Measurements from ENCODE around the gene TSFM.

TSFM gene

DNA sequence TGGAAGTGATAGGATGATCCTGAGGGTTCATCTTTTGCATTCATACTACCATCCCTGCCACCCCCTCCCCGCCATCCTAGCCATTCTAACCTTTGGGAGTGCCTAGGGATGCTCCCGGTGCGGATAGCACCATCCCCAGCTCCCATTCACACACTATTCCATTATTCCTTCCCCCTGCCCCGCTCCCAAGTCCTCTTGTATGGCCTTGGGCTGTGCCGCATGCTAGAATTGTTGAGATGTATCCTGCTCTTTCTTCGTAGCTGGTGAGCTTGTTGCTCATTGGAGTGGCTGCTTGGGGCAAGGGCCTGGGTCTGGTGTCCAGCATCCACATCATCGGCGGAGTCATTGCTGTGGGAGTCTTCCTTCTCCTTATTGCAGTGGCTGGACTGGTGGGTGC, 37.1 kb upstream of the TSFM start:
- DNase-seq (ENCODE audit: low spot score), result no peak

DNA sequence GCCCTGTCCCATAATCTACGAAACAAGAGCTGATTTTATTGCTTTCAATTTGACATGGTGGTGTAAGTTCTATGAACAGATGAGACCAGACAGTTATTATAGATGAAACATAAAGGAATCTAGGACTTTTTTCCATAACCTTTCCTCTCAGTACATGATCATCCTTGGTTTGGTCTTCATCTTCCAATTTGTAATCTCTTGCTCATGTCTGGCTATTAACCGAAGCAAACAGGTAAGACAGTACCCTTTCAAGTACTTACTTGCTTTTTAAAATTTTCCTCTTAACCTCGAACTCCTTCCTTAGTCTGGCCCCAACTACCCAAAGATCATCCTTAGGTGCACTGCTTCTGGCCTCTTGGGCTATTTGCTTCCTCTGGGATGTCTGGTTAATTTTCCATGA, 36.6 kb upstream of the TSFM start:
- DNase-seq (ENCODE audit: low spot score), result no peak

DNA sequence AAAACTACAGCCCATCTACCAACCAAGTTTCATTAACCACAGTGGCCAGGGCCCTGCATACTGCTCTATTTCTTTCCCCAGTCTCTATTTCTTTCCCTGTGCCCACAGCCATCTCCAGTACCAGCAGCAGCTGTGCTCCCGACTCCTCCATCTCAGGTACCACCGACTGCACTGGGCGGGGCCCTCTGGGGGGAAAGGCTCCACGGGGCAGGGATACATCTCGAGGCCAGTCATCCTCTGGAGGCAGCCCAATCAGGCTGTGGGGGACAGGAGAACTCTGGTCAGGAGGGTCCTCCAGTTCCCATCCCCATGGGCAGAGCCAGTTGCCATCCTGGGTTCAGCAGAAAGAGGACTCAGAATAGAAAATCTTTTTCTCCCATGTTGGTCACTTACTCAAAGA, 33.5 kb upstream of the TSFM start:
- DNase-seq (ENCODE audit: low spot score), result no peak

DNA sequence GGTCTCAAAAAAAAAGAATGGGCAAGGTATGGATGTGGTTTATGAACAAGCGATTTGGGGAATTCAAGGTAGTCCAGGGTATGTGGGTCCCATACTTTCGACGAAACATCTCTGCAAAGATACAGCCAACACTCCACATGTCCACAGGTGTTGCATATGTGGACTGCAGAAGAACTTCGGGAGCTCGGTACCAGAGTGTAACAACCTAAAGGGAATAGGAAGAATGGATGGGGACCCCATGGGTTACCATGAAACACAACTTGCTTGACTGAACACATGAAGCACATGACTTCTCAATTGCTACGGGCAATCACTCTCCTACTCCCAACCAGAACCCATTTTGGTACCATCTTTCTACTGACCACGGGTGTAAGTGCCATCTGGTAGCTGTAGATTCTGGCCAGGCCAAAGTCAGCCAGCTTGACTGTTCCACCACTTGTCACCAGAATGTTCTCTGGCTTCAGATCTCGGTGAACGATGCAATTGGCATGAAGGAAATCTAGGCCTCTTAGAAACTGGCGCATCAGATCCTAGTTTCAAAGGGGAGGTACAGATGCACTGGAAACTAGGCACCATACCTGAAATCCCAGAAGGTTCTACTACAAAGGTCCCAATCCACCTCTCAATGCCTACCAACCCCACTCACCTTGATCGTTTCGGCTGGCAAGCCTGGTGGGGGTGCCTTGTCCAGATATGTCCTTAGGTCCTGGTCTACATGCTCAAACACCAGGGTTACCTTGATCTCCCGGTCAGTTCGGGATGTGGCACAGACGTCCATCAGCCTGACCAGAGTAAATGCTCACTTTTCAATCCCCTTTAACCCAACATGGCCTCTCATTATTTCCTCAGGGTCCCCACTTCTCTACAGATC, 31.8 kb upstream of the TSFM start:
- DNase-seq (ENCODE audit: low spot score), result no peak

DNA sequence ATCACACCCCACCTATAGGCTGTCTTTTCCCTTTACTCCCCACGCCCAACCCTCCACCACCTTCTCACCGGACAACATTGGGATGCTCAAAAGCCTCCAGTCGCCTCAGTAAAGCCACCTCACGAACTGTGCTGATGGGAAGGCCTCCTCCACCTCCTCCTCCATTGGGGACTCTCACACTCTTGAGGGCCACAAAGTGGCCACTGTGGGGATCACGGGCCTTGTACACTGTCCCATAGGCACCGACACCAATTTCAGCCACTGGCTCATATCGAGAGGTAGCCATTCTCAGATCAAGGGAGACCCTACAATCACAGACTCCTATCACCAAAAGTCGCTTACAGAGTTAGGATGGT, 31.2 kb upstream of the TSFM start:
- DNase-seq (ENCODE audit: low spot score), result no peak

DNA sequence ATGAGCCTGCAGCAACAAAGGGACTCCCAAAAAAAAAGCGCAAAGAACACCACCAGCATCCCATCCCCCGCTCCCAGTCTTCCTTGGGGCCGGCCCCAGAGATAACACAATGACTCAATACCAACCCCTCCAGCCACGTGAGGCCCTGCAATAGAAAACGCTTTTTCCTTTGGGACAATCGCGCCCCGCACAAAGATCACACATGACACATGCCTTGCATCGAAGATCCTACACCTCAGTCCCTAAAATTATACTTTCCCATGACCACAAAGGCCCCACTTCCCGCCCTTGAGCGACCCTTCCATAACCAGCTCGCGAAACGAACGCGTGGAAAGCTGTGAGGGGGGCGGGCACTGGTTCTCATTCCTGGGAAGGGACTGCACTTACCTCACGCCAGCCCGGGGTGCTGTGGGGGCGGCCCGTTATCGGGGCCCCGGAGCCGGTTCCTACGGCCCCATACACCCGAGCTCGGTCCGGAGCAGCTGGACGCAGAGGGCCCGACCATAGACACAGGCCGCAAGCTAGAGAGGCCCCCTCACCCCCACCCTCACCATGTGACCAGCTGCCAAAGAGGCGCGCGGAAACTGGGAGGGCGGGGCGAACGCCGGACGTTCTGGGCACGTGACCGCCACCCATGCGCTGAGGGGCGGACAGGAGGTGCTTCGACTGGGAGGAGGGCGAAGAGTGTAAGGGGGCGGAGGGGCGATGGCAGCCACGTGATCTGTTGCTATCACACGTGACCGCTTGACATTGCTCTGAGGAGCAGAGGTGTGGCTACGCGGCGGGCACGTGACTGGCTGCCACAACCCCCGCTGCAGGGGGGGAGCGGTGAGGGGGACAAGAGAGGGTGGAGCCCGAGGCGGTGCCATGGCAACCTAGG, 30.6 kb upstream of the TSFM start, which contains the start of gene CDK4:
CDK4 (minus strand) TSS at position 523 of the 880 bp plus-strand sequence. CDS start 593 bp downstream, outside the sequence.
- peak; percentile 100 for DNase-seq (ENCODE audit: low spot score)

DNA sequence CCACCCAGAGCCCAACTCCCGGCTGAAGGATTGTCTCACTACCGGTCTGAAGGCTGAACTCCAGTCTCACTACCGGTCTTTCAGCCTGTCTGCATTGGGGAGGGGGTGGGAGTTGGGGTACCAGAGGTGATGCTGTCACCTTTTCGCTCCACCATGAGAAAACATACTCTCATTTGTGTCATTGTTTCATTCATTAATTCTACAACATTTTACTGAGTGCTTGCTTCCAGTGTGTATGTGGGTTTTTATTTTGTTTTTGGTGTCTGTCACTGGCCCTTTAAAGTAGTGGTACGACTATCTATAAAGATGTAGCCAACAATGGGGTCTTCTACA, 30.0 kb upstream of the TSFM start:
- no peak for DNase-seq (ENCODE audit: low spot score)

DNA sequence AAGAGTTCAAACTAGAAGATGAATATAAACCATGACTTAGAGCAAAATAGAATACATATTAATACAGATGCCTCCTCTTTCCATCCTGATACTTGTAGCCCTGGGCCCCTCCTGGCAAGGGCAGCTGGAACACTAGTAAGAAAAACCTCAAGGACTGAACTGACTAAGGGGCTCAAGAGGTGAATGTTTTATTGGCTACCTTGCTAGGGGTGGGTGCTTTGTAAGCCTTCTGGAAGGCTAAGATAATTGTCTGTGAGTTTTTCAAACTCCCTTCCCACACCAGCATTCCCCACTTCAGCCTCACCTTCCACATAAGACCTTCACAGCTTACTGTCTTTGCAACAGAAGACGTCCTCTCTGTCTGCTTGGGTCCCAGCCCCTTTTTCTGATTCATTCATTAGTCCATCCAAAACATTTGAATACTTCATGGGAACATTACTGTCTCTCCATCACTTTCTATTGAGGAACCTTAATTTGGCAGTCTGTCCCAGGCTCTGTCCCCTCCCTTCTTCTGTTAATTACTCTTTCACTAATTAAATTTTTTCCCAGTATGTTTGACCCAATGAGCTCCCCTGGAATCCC, 28.7 kb upstream of the TSFM start:
- DNase-seq (ENCODE audit: low spot score), result no peak

DNA sequence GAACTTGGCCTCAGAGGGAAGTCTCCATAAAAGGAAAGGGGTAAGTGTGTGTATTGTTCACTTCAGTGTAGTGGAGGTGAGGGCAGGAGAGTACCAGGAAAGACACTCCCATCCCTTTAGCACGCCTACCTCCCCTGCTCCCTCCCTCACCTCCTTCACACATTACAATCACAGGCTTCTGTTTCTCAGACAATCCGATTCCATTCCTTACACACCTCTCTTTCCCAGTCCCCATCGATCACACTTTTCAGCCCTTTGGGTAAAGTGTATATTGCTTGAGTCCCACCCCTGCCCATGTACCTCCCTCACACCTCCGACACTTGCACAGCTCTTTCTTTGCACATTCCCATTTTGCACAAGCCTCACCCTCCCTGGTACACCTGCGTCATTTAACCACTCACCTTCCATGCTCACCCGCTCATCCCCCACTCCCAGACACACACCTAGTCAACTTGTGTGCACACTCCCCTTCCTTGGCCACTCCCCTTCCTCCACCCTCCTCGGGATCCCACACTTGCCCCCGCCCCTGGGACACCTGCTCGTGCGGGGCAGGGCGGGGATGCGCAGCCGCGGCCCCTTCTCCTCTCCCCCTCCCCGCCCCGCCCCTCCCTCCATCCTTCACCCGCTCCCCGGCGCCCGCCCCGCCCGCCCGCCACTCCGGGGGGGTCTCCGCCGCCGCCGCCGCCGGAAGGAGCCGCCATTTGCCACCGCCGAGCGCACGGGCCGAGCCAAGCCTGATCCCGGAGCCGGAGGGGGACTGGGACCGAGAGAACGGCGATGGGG, 28.0 kb upstream of the TSFM start, which contains the start of gene MARCHF9:
MARCHF9 (plus strand) TSS at position 693 of the 783 bp plus-strand sequence. CDS start 426 bp downstream, outside the sequence.
- DNase-seq (ENCODE audit: low spot score), result peak; percentile 81

DNA sequence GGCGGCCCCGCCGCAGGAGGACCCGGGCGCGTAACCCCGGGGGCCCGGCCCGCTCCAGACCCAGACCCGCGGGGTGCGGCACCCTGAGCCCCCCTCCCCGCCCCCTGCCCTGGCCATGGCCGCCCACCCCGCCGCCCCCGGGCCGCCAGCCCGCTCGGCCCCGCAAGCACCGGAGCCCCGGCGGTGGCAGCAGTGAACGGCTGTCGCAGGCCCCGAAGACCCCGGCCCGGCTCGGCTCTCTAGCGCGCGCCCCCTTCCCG, 27.5 kb upstream of the TSFM start:
- DNase-seq (ENCODE audit: low spot score), result no peak

DNA sequence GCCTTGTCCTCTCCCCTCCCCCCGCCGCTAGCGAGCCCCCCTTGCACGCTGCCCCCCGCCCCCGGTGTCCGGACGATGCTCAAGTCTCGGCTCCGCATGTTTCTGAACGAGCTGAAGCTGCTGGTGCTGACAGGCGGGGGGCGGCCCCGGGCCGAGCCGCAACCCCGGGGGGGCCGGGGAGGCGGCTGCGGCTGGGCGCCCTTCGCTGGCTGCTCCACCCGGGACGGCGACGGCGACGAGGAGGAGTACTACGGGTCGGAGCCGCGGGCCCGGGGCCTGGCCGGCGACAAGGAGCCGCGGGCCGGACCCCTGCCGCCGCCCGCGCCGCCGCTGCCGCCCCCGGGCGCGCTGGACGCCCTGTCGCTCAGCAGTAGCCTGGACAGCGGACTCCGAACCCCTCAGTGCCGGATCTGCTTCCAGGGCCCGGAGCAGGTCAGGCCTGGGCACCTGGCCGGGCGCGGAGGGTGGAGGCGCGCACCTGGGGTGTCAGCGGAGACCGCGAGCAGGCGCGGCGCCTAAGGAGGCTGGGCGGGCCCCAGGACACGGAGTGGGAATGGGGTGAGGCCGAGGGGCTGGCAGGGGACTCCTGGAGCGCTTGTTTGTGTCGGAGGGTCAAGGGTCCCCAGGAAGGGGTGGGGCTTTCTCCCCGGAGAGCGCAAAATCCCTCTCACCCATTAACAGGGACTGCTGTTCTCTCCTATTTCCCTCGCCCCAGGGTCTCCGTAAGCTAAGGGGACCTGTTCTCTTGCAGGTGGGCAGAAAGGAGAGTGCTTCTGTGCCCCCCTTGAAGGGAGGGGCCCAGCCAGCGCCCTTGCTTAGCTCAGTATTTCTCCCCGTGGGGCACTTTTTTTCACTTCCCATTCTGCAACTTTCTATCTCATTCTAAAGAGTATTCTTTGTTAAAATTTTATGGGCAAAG, 26.9 kb upstream of the TSFM start:
- DNase-seq (ENCODE audit: low spot score), result no peak

DNA sequence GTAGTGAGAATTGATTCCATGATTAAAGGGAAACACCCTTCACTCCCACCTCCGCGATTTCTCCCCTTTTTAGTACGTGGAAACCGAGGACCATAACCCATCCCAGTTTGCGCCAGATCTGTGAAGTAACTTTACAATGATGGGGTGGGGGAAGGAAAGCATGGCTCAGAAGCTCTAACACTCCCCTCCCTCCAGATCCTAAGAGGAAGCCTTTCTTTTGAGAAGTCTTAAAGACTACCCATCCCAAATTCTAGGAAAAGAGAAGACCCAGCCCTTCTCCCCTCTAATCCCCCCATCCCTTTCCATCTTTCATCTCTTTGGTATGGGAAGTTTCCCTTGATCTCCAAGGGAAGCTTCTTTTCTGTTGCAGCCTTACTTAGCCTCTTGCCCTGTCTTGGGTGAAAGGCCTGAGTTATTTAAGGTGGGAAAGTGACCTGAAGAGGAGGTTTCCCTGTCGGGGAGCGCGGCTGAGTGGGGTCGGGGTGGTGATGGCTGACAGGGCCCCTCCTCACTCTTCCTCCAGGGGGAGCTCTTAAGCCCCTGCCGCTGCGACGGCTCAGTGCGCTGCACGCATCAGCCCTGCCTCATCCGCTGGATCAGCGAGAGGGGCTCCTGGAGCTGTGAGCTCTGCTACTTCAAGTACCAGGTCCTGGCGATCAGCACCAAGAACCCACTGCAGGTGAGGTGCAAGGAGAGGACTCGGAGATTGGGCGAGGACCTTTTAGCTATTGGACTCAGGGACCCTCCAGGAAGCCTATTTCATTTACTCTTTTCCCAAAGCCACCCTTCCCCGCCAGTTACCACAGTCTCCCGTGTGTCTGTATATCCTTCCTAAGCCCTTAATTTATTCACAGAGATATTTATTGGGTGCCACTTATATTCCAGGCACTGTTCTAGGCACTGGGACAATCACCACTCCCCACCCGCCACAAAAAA, 25.9 kb upstream of the TSFM start:
- peak; percentile 72 for DNase-seq (ENCODE audit: low spot score)

DNA sequence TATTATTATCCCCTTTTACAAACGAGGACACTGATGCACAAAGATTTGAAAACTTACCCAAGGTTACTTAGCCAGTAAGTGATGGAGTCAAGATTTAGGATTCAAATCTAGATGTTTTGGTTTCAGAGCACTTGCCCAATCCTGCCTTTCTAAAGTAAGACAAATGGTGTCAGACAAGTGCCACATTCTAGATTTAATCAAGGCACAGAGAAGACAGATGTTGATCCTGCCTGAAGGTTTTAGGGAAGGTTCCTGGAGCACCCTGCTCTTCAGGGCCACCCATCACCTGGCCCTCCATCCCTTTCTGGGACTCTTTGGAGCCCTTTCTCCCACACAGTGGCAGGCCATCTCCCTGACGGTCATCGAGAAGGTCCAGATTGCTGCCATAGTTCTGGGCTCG, 24.8 kb upstream of the TSFM start:
- DNase-seq (ENCODE audit: low spot score), result no peak

DNA sequence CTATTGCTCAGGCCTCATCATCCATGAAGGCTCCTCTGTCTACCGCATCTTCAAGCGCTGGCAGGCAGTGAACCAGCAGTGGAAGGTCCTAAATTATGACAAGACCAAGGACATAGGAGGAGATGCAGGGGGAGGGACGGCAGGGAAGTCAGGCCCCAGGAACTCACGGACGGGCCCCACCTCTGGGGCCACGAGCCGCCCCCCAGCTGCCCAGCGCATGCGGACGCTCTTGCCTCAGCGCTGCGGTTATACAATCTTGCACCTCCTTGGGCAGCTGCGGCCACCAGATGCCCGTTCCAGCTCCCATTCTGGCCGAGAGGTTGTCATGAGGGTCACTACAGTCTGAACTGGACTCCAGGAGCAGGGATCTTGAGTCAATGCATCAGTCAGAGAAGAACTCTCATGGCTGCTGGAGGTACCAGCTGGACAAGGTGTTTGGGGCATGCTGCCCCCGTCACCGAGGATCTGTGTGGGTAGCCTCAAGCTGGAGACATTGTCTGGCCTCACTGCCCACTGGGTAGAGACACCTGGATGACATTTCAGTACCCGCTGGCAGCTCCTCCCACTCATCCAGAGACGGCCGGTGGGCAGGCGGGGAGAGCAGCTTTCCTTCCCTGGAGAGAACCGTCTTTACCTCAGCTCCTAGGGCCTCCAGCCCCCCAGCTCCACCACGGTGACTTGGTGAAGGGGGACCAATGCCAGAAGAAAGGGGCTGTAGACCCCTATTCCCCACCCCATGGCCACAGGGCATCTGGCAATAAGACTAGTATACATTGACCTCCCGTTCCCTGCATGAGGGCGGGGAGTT, 23.8 kb upstream of the TSFM start:
- no peak for DNase-seq (ENCODE audit: low spot score)

DNA sequence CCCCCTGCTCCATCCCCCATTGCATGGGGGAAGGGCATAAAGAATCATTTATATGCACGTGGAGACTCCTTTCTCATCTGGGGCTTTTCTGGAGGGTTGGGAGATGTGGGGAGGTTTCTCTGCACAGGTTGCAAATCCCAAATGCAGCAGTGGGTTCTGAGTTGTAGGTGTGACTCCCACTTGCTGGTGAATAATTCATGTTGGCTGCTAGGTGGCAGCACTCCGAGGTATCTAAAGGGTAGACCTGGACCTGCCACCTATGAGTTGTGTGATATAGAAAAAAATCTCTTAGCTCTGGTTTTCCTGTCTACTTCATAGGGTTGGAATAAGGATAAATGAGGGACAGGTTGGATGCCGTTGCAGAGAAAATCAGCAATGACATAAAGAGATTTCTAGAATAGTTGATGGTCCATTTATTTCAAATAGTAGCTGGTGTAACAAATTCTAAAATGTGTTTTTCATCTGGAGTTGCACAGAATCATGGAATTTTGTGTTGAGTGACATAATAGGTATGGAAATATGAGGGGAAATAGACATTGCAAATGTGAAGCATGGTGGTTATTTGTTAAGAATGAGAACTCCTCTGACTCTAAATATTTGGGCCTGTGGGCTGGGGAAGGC, 23.1 kb upstream of the TSFM start:
- DNase-seq (ENCODE audit: low spot score), result no peak

DNA sequence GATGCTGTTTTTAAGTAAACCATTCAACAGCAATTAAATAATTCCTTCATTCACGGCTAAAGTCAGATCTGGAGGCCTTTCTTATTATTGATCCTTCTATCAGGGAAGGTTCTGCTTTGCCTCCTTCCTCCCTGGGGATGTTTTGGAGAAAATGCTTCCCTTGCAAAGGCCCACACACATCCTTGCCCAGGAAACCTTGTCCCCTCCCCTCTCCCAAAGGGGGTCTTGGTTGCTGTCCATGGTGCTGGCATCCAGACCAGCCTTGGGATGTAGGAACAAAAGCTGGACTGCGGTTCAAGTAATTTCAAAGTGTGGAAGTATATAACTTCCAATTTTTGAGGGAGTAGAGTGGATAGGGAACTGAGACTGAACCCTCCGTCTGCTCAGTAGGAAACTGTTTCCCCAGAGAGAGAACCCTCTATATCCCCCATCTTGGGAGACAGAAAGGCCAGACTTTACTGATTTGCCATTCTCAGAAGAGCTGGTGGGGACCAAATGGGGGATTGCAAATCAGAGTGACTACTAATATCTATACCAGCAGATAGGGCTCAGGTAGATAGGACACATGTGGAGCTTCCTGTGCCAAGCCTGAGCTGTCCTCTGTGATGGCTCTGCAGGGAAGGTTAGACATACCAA, 22.1 kb upstream of the TSFM start:
- DNase-seq (ENCODE audit: low spot score), result no peak

DNA sequence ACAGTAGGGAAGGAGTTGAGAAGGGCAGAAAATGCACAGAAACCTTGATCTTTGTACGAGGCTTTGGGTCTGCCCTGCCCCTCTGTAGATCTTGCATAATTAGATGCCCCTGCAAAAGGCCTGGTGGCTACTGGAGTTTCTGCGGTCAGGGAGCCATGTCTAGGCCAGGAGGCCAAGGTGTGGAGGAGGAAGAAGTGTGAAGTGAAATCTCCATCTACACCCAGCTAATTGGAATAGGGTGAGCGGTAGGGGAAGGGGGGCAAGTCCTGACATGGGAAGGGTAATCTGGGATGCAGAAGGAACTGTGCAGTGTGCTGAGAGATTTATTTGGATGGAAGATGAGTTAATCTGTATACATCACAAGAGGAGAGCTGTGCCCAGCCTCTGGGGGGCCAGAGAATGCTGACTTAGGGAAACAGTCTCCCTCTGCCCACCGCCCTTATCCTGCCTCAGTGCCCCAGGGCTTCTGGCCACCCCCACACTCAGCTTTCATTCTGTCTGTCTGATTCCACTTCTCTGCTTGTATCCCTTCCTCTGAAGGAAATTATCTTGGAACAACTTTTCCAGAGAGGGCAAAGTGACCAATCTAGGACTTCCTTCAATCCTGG, 21.1 kb upstream of the TSFM start:
- no peak for DNase-seq (ENCODE audit: low spot score)
